Neural cell (in vitro differentiated cells): ENCODE data around the gene MCL1. TPM values are rescaled to one million over a fixed set of nuclear protein-coding genes. Genes with fewer than 3 reads are reported as not detected.
"Not testable (repeated sequence)": the region's sequence is repeated elsewhere in the genome, so short reads cannot be mapped to it uniquely, and the experiment has no call there.

Experiments used
- H2AFZ ChIP-seq: fragments of 200-600, 300-800 bp; sonication (generic), shearing (Covaris generic); 2 replicates; pipeline ENCODE4 v1.6.0; 2014; ENCODE audit warnings: low read depth, mild to moderate bottlenecking, antibody characterized with exemption, low read length, moderate library complexity
- H3F3A ChIP-seq: fragments of 200-600 bp; shearing (Covaris generic); 2 replicates; pipeline ENCODE4 v1.6.1; 2016; ENCODE audit warnings: mild to moderate bottlenecking, moderate library complexity, mixed read lengths, antibody characterized with exemption, low read length; ENCODE audit not compliant: insufficient read depth, poor library complexity, severe bottlenecking
- H3K27ac ChIP-seq: fragments of 200-600, 300-800 bp; sonication (generic), shearing (Covaris generic); 2 replicates; pipeline ENCODE4 v1.5.1; 2014; ENCODE audit warnings: mild to moderate bottlenecking, low read length, moderate library complexity
- H3K27me3 ChIP-seq: fragments of 300-800, 200-600 bp; sonication (generic), shearing (Covaris generic); 2 replicates; pipeline ENCODE4 v1.6.0; 2014; ENCODE audit warnings: mild to moderate bottlenecking, low read depth, low read length, moderate library complexity; ENCODE audit not compliant: insufficient read depth
- H3K36me3 ChIP-seq: fragments of 300-800, 200-600 bp; sonication (generic), shearing (Covaris generic); 2 replicates; pipeline ENCODE4 v1.5.1; 2014; ENCODE audit warnings: mild to moderate bottlenecking, antibody characterized with exemption, low read length, moderate library complexity; ENCODE audit not compliant: insufficient read depth
- H3K4me2 ChIP-seq: fragments of 300-800, 200-600 bp; sonication (generic), shearing (Covaris generic); 2 replicates; pipeline ENCODE4 v1.6.0; 2014; ENCODE audit warnings: mild to moderate bottlenecking, low read length
- H3K4me3 ChIP-seq: fragments of 300-800, 200-600 bp; sonication (generic), shearing (Covaris generic); 2 replicates; pipeline ENCODE4 v1.5.1; 2014; ENCODE audit warnings: mild to moderate bottlenecking, low read length, moderate library complexity
- H3K79me2 ChIP-seq: fragments of 200-600 bp; shearing (Covaris generic); replicated peaks from 2 replicates; pipeline ENCODE4 v1.6.0; 2014; ENCODE audit warnings: mild to moderate bottlenecking, low read length, moderate library complexity; ENCODE audit not compliant: insufficient read depth
- H3K9ac ChIP-seq: fragments of 300-800, 200-600 bp; sonication (generic), shearing (Covaris generic); 2 replicates; pipeline ENCODE4 v1.6.1; 2016; ENCODE audit warnings: mild to moderate bottlenecking, low read length, mixed read lengths
- H3K9me2 ChIP-seq: fragments of 200-600 bp; shearing (Covaris generic); 2 replicates; pipeline ENCODE4 v1.6.1; 2016; ENCODE audit warnings: mild to moderate bottlenecking, low read length, mixed read lengths; ENCODE audit not compliant: insufficient read depth
- H3K9me3 ChIP-seq: fragments of 200-600, 300-800 bp; sonication (generic), shearing (Covaris generic); 2 replicates; pipeline ENCODE4 v1.6.1; 2016; ENCODE audit warnings: mild to moderate bottlenecking, mixed run types, low read length, moderate library complexity, mixed read lengths
- H4K20me1 ChIP-seq: fragments of 200-600 bp; shearing (Covaris generic); 2 replicates; pipeline ENCODE4 v1.6.1; 2016; ENCODE audit warnings: mild to moderate bottlenecking, mixed run types; ENCODE audit not compliant: insufficient read depth
- CTCF ChIP-seq: fragments of 450-650 bp; IDR thresholded peaks from 2 replicates; pipeline ENCODE4 v1.5.1; 2014; ENCODE audit warnings: antibody characterized with exemption, mild to moderate bottlenecking, moderate library complexity; ENCODE audit not compliant: poor library complexity, severe bottlenecking
- EP300 ChIP-seq: fragments of 450-650 bp; conservative IDR thresholded peaks from 2 replicates; pipeline ENCODE4 v1.6.1; 2014; ENCODE audit warnings: antibody characterized with exemption, mild to moderate bottlenecking, moderate library complexity; ENCODE audit not compliant: poor library complexity, severe bottlenecking
- EZH2 ChIP-seq: fragments of 200-600, 300-800 bp; shearing (Covaris generic), sonication (generic); IDR thresholded peaks from 2 replicates; pipeline ENCODE4 v1.6.1; 2014; ENCODE audit warnings: antibody characterized with exemption, low read length, borderline replicate concordance, mild to moderate bottlenecking; ENCODE audit not compliant: insufficient read depth, poor library complexity, severe bottlenecking
- MXI1 ChIP-seq: fragments of 450-650 bp; conservative IDR thresholded peaks from 2 replicates; pipeline ENCODE4 v1.6.1; 2014; ENCODE audit warnings: antibody characterized with exemption, mild to moderate bottlenecking; ENCODE audit not compliant: poor library complexity, severe bottlenecking
- POLR2AphosphoS5 ChIP-seq: IDR thresholded peaks from 2 replicates; pipeline ENCODE4 v1.6.1; 2012
- RAD21 ChIP-seq: fragments of 450-650 bp; conservative IDR thresholded peaks from 2 replicates; pipeline ENCODE4 v1.6.1; 2014; ENCODE audit warnings: antibody characterized with exemption, mild to moderate bottlenecking, moderate library complexity
- REST ChIP-seq: IDR thresholded peaks from 2 replicates; pipeline ENCODE4 v1.6.1; 2012; ENCODE audit warnings: borderline replicate concordance
- SMC3 ChIP-seq: fragments of 450-650 bp; conservative IDR thresholded peaks from 2 replicates; pipeline ENCODE4 v1.6.1; 2014; ENCODE audit warnings: antibody characterized with exemption, mild to moderate bottlenecking, moderate library complexity; ENCODE audit not compliant: poor library complexity
- TAF1 ChIP-seq: IDR thresholded peaks from 2 replicates; pipeline ENCODE4 v1.6.1; 2012; ENCODE audit warnings: low read depth
- polyA plus RNA-seq: library from polyadenylated mRNA; depleted of rRNA; stranded (reverse); fragments of >200 nt; gene quantifications from 2 replicates; pipeline ENCODE4 v1.2.3, GENCODE V29; 2014

Gene MCL1
- polyA plus RNA-seq, 1 donor from 2014 or later: 171 TPM

- Histone ChIP-seq H3K36me3 (no peaks in the 10 kb centered on the region), H3K9me2 (no peaks in the 10 kb centered on the region), H3K27me3 (no peaks in the 10 kb centered on the region), H3K4me3 (no peak overlapping the region), H3K9me3 (no peaks in the 10 kb centered on the region), H4K20me1 (no peaks in the 10 kb centered on the region), H3K4me2 (no peak overlapping the region), H3K79me2 (peaks cover 3% of the 10 kb centered on the region), H2AFZ (no peak overlapping the region), H3K9ac (no peak overlapping the region), H3F3A (no peaks in the 10 kb centered on the region), H3K27ac (no peak overlapping the region)
- no peak for TF ChIP-seq POLR2AphosphoS5
- TF ChIP-seq CTCF: no peak
- no peak for TF ChIP-seq RAD21
- no peak for TF ChIP-seq SMC3
- no peak for TF ChIP-seq REST
- TF ChIP-seq EZH2: no peak
- no peak for TF ChIP-seq MXI1
- TF ChIP-seq TAF1: no peak
- no peak for TF ChIP-seq EP300
These were observed 27.2 kb upstream of the MCL1 start for GRCh38 chr1:150606463-150607142.

- not testable (repeated sequence) for H3K36me3 ChIP-seq, H4K20me1 ChIP-seq, H3K4me2 ChIP-seq, H3K27me3 ChIP-seq, H3K27ac ChIP-seq, H3K4me3 ChIP-seq, H3K9me3 ChIP-seq, H3K79me2 ChIP-seq, H2AFZ ChIP-seq, H3K9me2 ChIP-seq, H3F3A ChIP-seq, H3K9ac ChIP-seq
These were observed 26.0 kb upstream of the MCL1 start for GRCh38 chr1:150605451-150605731.

- H3K4me2 ChIP-seq: no peak overlapping the region
- no peak for TF ChIP-seq SMC3
- TF ChIP-seq TAF1: no peak
- no peak for TF ChIP-seq EP300
- TF ChIP-seq CTCF: no peak
- no peak for TF ChIP-seq MXI1
- no peak for TF ChIP-seq REST
- TF ChIP-seq RAD21: no peak
- no peak for TF ChIP-seq POLR2AphosphoS5
- TF ChIP-seq EZH2: no peak
- H3F3A ChIP-seq: no peaks in the 10 kb centered on the region
- no peaks in the 10 kb centered on the region for H3K9me3 ChIP-seq
- no peak overlapping the region for H3K27ac ChIP-seq
- H3K9ac ChIP-seq: no peak overlapping the region
- peaks cover 3% of the 10 kb centered on the region for H3K79me2 ChIP-seq
- H3K27me3 ChIP-seq: no peaks in the 10 kb centered on the region
- no peak overlapping the region for H3K4me3 ChIP-seq
- no peak overlapping the region for H2AFZ ChIP-seq
- H3K36me3 ChIP-seq: no peaks in the 10 kb centered on the region
- no peaks in the 10 kb centered on the region for H3K9me2 ChIP-seq
- H4K20me1 ChIP-seq: no peaks in the 10 kb centered on the region
These were observed 24.8 kb upstream of the MCL1 start for GRCh38 chr1:150604226-150604588.
